ENCODE measurements around the gene WDR45B.

DNA sequence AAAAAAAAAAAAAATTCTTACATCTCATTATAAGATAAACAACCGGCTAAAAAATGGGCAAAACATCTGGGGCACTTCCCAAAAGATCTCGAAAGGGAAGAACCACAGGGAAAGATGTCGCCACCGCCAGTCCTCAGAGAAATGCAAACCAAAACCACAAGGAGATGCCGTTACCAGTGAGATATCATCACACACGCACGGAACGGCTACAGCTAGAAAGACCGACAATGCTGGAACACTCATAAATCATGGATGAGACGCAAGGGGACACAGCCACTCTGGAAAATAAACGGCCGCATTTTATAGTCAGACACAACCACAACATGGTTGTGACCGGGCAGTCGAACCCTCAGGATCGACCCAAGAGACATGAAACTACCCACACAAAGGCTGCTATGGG is 24.5 kb downstream of the WDR45B start:
- TF ChIP-seq EP300 (conservative IDR thresholded peaks at IDR 0.05; ENCODE audit: poor library complexity, severe bottlenecking), result no peak
- TF ChIP-seq, protein P1, sequence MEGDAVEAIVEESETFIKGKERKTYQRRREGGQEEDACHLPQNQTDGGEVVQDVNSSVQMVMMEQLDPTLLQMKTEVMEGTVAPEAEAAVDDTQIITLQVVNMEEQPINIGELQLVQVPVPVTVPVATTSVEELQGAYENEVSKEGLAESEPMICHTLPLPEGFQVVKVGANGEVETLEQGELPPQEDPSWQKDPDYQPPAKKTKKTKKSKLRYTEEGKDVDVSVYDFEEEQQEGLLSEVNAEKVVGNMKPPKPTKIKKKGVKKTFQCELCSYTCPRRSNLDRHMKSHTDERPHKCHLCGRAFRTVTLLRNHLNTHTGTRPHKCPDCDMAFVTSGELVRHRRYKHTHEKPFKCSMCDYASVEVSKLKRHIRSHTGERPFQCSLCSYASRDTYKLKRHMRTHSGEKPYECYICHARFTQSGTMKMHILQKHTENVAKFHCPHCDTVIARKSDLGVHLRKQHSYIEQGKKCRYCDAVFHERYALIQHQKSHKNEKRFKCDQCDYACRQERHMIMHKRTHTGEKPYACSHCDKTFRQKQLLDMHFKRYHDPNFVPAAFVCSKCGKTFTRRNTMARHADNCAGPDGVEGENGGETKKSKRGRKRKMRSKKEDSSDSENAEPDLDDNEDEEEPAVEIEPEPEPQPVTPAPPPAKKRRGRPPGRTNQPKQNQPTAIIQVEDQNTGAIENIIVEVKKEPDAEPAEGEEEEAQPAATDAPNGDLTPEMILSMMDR (IDR thresholded peaks at IDR 0.05; ENCODE audit: poor library complexity, severe bottlenecking), result no peak
